Measurements from ENCODE around the gene MFF.

- TF ChIP-seq POLR2A (IDR thresholded peaks at IDR 0.05; ENCODE audit: low read depth, low read length) (no peak), CTCF (IDR thresholded peaks at IDR 0.05; ENCODE audit: extremely low read depth in 1 of 2, insufficient read depth in 1 of 2, low read depth in 1 of 2, low read length in 2 of 2) (no peak), FOS (IDR thresholded peaks at IDR 0.05; ENCODE audit: borderline replicate concordance, insufficient read depth, low read length) (no peak), EZH2 (IDR thresholded peaks at IDR 0.05; ENCODE audit: borderline replicate concordance, low read depth, low read length, severe bottlenecking) (no peak), MAX (IDR thresholded peaks at IDR 0.05; ENCODE audit: insufficient read depth, insufficient read length) (no peak), POLR2AphosphoS5 (IDR thresholded peaks at IDR 0.05; ENCODE audit: insufficient read depth, low read depth, low read length) (no peak)
These were observed 48.3 kb downstream of the MFF start for GRCh38 chr2:227373389-227373788.

All from endothelial cell of umbilical vein (primary cell).